ENCODE measurements around the gene COL9A2.

GRCh38 chr1:40309374-40310128, 7.5 kb downstream of the COL9A2 start:
- TF ChIP-seq CTCF (IDR thresholded peaks at IDR 0.05) (no peak), POLR2A (IDR thresholded peaks at IDR 0.05) (no peak)
